Right lobe of liver (tissue), 4 donors: ENCODE measurements around the gene P4HTM.

Experiments used
- POLR2A ChIP-seq: fragments of 450-650 bp; IDR thresholded peaks from one replicate; pipeline ENCODE4 v1.6.1; 2017; ENCODE audit warnings: antibody characterized with exemption, mild to moderate bottlenecking
- TF ChIP-seq, protein P1 (sequence below), 4 donors: fragments of 200-600 bp in 3 of 4; fragments of 450-650 bp in 1 of 4; IDR thresholded peaks; one replicate each; pipeline versions ENCODE4 v1.5.1 to v1.8.0; 2016 to 2022; ENCODE audit warnings: antibody characterized with exemption in 4 of 4, mild to moderate bottlenecking in 2 of 4
- donor health status: DM: no; HTN: no; CAD: no.
- donor health status: DM: no; HTN: no; CAD: no.
- donor health status: DM: no; HTN: yes; CAD: no.

DNA sequence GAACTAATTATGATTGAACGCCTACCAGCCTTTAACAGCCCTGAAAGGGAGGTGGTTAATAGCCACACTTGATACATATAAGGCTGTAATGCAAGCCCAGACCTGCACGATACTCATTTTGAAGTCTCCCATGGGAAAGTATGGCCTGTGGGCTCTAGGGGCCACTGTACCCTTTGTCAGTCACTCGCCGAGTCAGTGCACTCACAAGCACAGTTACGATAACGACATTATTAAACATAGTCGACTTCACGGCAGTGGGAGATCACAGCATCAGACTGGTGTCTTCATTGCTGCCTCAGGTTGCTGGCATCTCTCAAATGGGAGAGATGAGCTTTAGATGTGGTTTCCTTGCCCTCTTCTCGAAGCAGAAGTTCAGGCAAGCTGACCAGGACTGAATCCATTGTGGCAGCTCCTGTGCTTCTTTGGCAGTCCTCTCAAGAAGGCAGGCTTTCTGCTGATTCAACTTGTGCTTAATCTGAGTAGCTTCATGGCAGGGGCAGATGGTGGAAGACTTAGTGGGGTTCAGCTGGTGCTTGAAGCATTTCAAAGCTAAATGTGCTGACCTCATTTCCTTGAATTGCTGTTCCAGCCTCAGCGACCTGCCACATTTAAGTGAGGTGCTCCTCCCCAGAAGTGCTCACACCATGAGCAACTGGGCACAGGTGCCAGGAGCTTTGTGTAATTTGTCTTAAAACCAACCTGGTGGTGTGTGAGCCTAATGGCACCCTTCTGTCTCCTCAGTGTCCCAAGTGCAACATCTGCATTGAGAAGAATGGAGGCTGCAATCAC is 15.8 kb upstream of the P4HTM start:
- no peak for TF ChIP-seq POLR2A
- TF ChIP-seq, protein P1, sequence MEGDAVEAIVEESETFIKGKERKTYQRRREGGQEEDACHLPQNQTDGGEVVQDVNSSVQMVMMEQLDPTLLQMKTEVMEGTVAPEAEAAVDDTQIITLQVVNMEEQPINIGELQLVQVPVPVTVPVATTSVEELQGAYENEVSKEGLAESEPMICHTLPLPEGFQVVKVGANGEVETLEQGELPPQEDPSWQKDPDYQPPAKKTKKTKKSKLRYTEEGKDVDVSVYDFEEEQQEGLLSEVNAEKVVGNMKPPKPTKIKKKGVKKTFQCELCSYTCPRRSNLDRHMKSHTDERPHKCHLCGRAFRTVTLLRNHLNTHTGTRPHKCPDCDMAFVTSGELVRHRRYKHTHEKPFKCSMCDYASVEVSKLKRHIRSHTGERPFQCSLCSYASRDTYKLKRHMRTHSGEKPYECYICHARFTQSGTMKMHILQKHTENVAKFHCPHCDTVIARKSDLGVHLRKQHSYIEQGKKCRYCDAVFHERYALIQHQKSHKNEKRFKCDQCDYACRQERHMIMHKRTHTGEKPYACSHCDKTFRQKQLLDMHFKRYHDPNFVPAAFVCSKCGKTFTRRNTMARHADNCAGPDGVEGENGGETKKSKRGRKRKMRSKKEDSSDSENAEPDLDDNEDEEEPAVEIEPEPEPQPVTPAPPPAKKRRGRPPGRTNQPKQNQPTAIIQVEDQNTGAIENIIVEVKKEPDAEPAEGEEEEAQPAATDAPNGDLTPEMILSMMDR (IDR thresholded peaks at IDR 0.05): no peak
